Measurements from ENCODE around the gene GSDME.

DNA sequence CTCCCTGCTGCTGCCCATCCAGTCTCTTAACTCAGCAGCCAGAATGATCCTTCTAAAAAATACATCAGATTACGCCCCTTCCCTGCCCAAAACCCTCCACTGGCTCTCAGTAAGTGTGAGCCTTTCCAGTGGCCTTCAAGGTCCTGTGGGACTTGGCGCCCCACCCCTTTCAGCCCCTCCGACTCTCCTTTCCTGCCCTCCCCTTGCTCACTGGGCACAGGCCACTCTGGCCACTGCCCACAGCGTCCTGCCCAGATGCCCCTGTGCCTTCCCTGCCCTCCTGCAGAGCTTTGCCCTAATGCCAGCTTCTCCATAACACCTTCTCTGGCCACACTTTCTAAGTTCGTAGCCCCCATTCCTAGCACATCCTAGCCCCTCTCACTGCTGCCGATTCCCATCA, 13.8 kb downstream of the GSDME start:
- TF ChIP-seq CTCF (IDR thresholded peaks at IDR 0.05; ENCODE audit: insufficient read depth, low read length) (no peak), GABPA (IDR thresholded peaks at IDR 0.05; ENCODE audit: low read depth) (no peak), POLR2AphosphoS5 (IDR thresholded peaks at IDR 0.05; ENCODE audit: low read depth) (no peak), REST (IDR thresholded peaks at IDR 0.05; ENCODE audit: insufficient replicate concordance, low read depth) (no peak)

Measured in HL-60 (cell line).